Fibroblast of skin of back (primary cell): Measurements from ENCODE around the gene DEPDC5.

Experiments
- DNase-seq: peaks from one replicate; pipeline ENCODE4 v3.0.0-alpha.2; 2013

Gene DEPDC5

GRCh38 chr22:31852691-31853421, 99.0 kb downstream of the DEPDC5 start:
- DNase-seq: peak; percentile 20

DNA sequence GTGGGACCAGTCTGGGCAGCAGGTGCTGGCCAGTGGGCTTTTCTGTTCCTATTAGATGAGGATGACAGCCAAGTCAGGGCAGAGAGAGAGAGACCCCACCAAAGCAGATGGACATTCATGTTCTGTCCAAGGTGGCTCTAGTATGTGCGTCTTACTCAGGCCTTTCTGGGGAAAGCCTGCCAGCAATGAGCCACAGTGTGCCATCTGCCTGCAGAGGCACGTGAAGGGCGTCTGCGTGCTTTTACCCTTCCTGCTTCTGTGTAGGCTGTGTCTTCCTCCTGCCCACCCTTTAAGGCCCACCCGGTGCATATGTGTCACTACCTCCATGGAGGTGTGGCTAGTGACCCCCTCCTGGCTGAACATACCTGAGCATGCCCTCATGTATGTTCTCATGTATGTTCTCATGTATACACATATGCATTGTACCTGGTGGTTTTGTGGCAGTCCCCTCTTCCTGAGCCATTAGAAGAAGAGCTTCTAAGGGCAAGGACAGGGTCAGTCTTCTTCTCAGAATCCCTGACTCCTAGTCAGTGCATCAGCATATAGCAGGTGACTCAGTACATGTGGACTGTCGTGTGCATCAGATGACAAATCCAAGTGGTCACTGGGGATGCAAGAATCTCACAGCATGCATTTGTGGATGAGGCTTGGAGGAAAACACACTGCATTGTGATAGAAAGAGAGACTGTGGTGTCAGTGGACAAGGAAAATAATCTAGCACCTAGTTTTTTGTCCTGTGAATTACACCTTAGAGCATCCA, 100.1 kb downstream of the DEPDC5 start:
- no peak for DNase-seq

DNA sequence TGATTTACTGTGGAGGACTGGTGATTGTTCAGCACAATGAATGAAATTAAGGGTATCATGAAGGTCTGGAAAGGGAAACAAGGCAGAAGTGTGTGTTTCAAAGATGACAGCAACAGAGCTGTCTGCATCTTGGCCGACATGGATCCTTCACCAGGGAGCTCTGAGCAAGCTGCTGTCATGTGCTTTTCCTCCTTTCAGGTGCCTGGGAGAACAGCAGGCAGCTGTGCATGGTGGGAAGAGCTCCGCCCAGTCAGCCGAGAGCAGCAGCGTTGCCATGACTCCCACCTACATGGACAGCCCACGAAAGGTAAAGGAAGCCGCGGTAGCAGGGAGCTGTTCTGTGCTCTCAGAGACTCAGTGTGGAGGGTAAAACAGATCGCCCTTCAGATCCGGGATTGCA, 103.4 kb downstream of the DEPDC5 start:
- DNase-seq: no peak

DNA sequence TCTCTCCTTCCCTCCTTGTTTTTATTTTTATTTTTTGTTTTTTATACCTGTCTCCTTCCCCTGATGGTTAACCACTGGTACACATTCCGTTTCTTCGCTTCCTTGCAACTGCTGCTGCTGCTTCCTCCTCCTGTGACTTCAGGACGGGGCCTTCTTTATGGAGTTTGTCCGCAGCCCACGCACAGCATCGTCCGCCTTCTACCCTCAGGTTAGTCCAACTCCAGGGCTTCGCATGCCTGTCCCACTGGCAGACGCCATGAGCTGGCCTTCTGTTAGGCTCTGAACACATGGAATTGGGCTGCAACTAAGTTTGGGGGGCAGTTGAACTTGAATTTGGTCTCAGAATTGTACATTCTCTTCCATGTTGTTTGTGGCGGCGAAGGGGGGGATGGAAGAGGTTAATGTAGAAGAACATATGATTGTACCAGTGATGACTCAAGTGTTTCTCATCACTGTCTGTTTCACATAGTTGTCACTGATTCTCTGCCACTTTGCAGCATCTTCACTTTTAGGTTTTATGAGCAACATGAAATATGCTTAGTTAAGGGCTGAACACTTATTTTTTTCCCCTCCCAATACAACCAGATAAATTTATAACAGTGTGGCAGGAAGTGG, 107.5 kb downstream of the DEPDC5 start:
- DNase-seq: peak; percentile 34

DNA sequence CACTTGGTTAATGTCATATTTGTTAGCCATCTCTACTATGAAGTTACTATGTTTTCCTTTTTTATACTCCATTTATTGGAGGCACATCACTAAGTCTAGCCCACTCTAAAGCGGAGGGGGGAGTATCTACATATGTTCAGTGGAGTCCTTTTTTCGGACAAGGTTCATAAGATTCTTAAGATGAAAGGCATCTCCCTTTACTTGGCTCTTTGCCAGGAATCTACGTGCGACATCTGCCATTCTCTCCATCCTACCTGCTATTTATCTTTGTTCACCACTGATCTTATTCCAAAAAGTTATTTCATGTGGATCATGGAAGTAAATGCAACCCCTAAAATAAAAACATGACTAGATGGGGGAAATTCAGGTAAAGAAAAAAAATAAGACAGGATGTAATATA, 113.1 kb downstream of the DEPDC5 start:
- no peak for DNase-seq

- no peak for DNase-seq
Observed at GRCh38 chr22:31867386-31868153, 113.8 kb downstream of the DEPDC5 start.

- no peak for DNase-seq
Observed at GRCh38 chr22:31869739-31870138, 115.9 kb downstream of the DEPDC5 start.

GRCh38 chr22:31870890-31871289, 117.1 kb downstream of the DEPDC5 start:
- DNase-seq: peak; percentile 63

DNA sequence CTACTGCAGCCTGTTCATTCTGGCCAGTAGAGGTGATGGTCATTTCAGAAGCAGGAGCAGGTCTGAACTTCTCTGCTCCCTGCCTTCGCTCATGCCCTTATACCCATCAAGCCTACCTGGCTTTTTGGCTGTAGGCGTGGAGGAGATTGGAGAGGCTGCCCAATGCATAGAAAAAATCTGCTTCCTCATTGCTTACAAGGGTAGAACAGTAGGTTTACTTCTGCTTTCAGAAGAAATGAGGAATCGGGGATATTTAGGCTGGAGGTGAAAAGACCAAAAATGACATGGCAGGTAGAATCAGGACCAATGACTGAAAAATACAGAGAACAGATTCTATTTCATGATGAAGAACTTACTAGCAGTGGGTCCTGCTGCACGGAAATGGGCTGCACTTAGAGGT, 117.7 kb downstream of the DEPDC5 start:
- no peak for DNase-seq

DNA sequence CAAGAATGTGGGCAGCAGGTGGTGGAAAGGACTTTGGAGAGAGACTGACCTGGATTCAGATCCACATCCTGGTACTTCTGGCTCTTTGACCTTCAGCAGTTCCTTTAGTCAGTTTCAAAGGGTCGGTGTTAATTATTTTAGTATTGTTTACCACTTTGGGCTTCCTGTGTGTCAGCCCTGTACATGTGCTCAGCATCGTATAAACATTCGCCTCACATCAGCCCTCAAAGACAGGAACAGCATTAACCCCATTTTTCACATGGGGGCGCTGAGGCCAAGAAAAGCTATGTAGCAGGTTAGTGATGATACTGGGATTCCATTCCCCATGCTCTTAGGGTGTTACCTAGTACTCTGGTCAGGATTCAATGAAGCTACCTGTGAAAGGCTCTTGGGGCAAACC, 118.4 kb downstream of the DEPDC5 start:
- no peak for DNase-seq

DNA sequence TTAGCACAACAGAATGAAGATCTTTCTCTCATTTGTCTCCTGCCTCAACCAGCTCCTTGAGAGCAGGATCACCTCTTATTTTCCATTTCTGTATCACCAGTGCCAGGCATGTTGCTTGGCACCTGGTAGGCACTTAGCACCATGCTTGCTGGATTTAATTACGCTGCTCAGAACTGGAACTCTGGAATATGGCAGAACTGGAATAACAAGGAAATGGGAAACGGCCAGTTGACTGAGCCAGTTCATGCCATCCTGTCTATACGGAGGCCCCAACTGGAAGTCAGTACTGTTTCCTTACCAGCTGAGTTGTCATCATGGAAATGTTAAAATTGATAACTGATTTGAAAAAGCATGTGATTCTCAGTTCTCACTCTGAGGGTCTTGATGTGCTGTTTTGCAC, 121.0 kb downstream of the DEPDC5 start:
- DNase-seq: no peak

- DNase-seq: peak; percentile 18
Observed at GRCh38 chr22:31876156-31876920, 122.5 kb downstream of the DEPDC5 start.

DNA sequence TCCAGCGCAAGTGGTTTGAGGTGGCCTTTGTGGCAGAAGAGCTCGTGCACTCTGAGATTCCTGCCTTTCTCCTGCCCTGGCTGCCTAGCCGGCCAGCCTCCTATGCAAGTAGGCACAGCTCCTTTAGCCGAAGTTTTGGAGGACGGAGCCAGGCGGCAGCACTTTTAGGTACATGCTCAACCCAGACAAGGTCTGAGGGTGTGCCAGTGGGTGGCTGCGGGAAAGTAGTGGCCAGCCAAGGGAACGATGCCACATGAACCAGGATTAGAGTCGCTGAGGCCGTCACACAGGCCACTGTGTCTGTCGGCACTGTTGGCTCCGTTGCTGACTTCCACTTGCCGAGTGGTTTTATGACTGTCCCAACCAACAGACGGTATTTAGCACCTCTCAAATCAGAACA, 125.8 kb downstream of the DEPDC5 start:
- DNase-seq: no peak

DNA sequence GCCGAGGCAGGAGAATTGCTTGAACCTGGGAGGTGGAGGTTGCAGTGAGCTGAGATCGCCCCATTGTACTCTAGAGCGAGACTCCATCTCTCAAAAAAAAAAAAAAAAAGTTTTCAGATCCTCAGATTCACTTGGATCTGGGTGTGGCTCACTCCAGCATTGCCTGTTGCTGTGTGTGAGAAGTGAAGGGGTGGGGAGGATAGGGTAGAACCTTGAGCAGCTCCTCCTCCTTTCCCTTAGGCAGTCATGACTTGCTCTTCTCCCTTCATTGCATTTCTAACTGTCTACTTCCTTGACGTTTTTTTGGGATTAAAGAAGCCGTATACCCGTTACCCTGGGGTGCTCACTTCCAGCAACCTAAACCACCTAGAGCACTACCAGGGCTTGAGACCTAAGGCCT, 127.4 kb downstream of the DEPDC5 start:
- DNase-seq: no peak

DNA sequence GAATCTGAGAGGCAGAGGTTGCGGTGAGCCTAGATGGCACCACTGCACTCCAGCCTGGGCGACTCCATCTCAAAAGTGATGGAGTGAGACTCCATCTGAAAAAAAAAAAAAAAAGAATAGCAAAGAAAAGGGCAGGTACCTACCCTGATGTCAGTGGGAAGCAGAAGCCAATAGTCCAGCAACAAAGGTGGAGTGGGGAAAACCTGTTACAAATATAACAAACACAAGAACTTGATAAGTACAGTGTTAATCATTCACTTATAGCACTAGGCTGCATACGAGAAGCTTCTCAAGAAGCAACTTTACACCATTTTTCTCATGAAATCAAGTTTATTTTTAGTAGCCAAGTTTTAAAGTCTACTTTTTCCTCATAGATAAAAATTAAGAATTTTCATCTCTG, 128.0 kb downstream of the DEPDC5 start:
- no peak for DNase-seq

DNA sequence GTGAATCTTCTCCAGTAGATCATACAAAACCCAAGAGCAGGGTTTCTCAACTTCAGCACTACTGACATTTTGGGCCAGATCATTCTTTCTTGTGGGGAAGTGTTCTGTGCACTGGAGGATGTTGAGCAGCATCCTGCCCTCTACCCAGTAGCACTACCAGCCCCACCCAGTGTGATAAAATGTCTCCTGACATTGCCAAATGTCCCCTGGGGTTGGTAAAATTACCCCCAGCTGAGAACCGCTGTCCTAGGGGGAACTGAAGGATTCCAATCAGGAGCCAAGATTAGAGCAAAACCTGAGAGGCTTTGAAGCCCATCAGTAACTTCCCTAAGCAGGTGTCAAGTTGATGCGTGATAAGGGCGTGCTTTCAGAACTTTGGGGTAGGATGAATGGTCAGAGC, 129.2 kb downstream of the DEPDC5 start:
- DNase-seq: no peak

DNA sequence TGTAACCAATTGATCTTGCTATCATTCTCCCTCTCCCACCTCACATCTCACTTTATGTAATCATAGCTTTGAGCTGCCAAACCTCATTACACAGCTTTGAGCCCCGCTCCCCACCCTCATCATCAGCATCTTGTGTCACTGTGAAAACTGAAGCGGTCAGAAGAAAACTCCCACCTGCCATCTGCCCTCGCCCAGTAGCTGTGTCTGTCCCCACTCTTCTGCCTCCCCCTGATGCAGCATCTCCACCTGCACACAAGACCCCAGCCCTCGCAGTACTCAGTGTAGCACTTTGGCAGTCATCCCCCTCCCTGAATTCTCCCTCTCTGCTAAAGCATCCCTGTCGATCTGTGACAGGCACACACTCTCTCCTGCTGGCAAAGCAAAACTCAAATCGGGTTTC, 130.2 kb downstream of the DEPDC5 start:
- no peak for DNase-seq

DNA sequence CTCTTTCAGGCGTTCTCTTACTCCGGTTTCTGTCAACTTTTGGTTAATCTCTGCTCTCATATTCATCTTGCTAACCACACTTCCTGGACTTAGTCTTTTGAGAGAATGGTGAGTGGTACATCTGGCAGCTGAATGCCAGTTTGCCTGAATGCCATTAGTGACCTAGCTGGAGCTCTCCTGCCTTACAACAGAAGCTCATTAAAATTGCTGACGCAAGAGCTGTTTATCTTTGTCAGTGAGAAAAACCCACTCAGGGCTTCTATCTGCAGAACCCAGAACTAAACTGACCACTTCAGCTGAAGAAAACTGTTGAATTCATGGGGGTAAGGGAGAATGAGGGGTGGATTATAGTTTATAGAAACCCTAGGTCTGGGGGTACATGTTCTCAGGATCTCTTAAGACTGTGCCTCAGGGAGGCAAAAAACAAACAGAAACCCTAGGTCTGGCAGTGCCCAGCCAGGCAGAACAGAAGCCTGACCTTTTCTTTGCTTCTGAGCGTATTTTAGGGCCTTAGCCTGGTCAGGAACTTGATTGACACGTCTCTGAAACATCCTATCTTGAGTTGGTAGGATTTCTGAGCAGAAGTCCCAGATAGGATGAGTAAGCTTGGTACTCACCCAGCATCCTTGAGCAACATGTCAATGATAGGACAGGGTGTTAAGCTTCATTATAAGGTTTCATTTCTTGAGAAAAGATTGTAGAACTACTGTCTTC, 137.7 kb downstream of the DEPDC5 start:
- no peak for DNase-seq

DNA sequence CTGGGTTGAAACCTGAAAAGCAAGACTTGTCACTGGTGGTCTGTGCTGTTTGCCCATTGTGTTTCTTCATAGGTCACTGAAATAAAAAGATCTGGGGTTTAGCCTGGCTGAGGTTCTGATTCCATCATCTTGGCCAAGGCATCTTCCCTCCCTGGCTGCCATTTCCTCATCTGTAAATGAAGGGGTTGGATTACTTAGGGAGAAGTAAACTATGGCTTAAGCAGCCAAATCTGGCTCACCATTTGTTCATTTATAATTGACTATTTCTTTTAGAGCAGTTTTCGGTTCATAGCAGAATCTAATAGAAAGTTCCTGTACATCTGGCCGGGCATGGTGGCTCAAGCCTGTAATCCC, 138.2 kb downstream of the DEPDC5 start:
- DNase-seq: no peak

DNA sequence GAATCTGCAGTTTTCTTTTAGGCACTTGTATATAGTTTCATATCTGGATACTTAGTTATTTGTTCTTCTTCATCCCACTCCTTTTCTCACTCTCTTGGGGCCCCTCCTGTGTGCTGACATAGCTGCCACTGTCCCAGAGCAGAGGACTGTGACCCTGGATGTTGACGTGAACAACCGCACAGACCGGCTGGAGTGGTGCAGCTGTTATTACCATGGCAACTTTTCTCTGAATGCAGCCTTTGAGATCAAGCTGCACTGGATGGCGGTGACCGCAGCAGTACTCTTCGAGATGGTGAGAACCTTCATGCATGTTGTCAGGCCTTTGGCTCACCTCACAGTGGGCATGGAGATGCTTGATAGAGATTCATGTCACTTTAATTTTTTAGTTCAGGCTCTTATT, 139.6 kb downstream of the DEPDC5 start:
- DNase-seq: no peak

DNA sequence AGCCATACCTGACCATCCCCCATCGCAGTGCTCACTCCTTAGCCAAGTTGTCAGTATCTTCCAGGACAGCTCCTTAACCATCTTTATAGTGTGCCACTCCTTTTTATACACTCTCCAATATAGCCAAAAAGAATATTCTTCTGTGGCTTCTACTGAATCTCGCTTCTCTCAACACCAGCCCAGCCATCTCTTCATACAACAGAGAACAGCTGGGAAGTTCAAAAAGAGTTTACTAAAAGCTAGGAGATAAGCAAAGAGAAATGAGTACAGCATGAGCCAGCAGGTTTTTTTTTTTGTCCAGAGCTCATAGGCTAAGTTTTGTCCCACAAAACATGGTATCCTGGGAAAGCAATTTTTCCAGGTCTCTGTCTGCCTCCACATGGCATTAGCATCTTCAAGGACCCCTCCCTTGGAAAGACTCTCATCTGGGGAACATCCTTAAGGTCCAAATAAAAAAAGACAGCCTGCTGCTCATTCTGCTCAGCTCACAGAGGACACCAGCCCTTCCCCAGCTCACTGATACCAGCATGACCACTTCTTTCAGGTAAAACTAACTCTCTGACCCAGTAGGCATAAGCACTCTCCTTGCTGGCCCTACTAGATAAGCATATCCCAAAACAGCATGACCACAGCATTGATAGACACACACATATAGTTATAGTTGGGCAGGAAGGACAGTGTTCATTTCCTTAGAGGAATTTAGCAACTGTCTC, 141.7 kb downstream of the DEPDC5 start:
- DNase-seq: no peak
